H1 (cell line): Measurements from ENCODE around the gene ZBED1. TPM values are rescaled to one million over a fixed set of nuclear protein-coding genes. Genes with fewer than 3 reads are reported as not detected.

ENCODE experiments used
- CTCF ChIA-PET: fragments of 300-600 bp; sonication (Branson Sonifier 250); formaldehyde crosslinking; loops from one replicate; lab custom pipeline; 2021; ENCODE audit not compliant: partially characterized antibody; lab: Charles Lee
- POLR2A ChIA-PET: fragments of 300-600 bp; sonication (Branson Sonifier 250); formaldehyde crosslinking; loops from one replicate; lab custom pipeline; 2021; ENCODE audit warnings: inconsistent platforms; ENCODE audit not compliant: partially characterized antibody; lab: Charles Lee
- DNase-seq, 2 experiments: peaks; one replicate each; pipeline versions ENCODE4 v3.0.0 to v3.0.0-alpha.2; 2010 to 2022; ENCODE audit warnings: low spot score in 2 of 2, low read depth in 1 of 2, mixed read lengths in 1 of 2
- FAIRE-seq: peaks from 2 replicates; lab custom pipeline; 2011; peaks lifted over from hg19 to GRCh38; lab: Jason Lieb, UNC
- H2AFZ ChIP-seq: 2 replicates; pipeline ENCODE4 v1.8.1; 2012; ENCODE audit warnings: low read length, inconsistent platforms
- H2AK5ac ChIP-seq: 2 replicates; pipeline ENCODE4 v1.6.1; 2013; ENCODE audit warnings: low read depth, low read length
- H2BK120ac ChIP-seq: replicated peaks from 2 replicates; pipeline ENCODE3; 2013; ENCODE audit warnings: low read depth, low read length, inconsistent platforms
- H2BK12ac ChIP-seq: 2 replicates; pipeline ENCODE4 v1.6.1; 2013; ENCODE audit warnings: low read depth, low read length
- H2BK15ac ChIP-seq: 2 replicates; pipeline ENCODE4 v1.6.1; 2013; ENCODE audit warnings: low read length
- H2BK20ac ChIP-seq: 2 replicates; pipeline ENCODE4 v1.6.1; 2013; ENCODE audit warnings: low read length
- H2BK5ac ChIP-seq: 2 replicates; pipeline ENCODE4 v1.6.1; 2013; ENCODE audit warnings: low read depth, low read length
- H3K14ac ChIP-seq: 2 replicates; pipeline ENCODE4 v1.6.1; 2013; ENCODE audit warnings: inconsistent platforms; ENCODE audit not compliant: insufficient read length
- H3K18ac ChIP-seq: 2 replicates; pipeline ENCODE4 v1.6.1; 2013; ENCODE audit warnings: low read length; ENCODE audit errors: extremely low read depth
- H3K23ac ChIP-seq: 2 replicates; pipeline ENCODE4 v1.6.1; 2013; ENCODE audit warnings: inconsistent platforms; ENCODE audit not compliant: insufficient read length
- H3K23me2 ChIP-seq: 2 replicates; pipeline ENCODE4 v1.6.1; 2013; ENCODE audit warnings: low read depth, low read length
- H3K27ac ChIP-seq: 2 replicates; pipeline ENCODE4 v1.6.1; 2011; ENCODE audit warnings: low read depth, low read length, inconsistent platforms
- H3K27me3 ChIP-seq, 4 experiments: replicated peaks in 1 of 4; 1 replicate in 1 of 4; 2 replicates in 3 of 4; pipeline versions ENCODE4 v1.6.1 to v1.8.1; 2011 to 2013; ENCODE audit warnings: low read length in 3 of 4, mild to moderate bottlenecking in 3 of 4, inconsistent platforms in 2 of 4, mixed read lengths in 2 of 4, moderate library complexity in 1 of 4; ENCODE audit not compliant: control insufficient read depth in 3 of 4, insufficient read depth in 3 of 4; ENCODE audit errors: extremely low read depth in 1 of 4
- H3K36me3 ChIP-seq, 4 experiments: 2 replicates each; pipeline versions ENCODE4 v1.6.1 to v1.8.1; 2011 to 2013; ENCODE audit warnings: mild to moderate bottlenecking in 4 of 4, low read length in 3 of 4, moderate library complexity in 2 of 4, control low read depth in 1 of 4, inconsistent platforms in 1 of 4; ENCODE audit not compliant: insufficient read depth in 4 of 4, control insufficient read depth in 2 of 4
- H3K4ac ChIP-seq: replicated peaks from 2 replicates; pipeline ENCODE3; 2013; ENCODE audit warnings: low read length, low read depth, mixed read lengths, inconsistent platforms; ENCODE audit not compliant: insufficient read length
- H3K4me1 ChIP-seq, 4 experiments: replicated peaks in 1 of 4; 1 replicate in 1 of 4; 2 replicates in 3 of 4; pipeline versions ENCODE4 v1.6.1 to v1.8.1; 2011 to 2013; ENCODE audit warnings: low read length in 3 of 4, inconsistent platforms in 2 of 4, mixed read lengths in 1 of 4; ENCODE audit not compliant: insufficient read depth in 4 of 4, control insufficient read depth in 3 of 4
- H3K4me2 ChIP-seq, 2 experiments: 2 replicates each; pipeline versions ENCODE4 v1.6.1 to v1.8.1; 2011 to 2013; ENCODE audit warnings: low read depth in 2 of 2, low read length in 2 of 2, control low read depth in 1 of 2, inconsistent platforms in 1 of 2, mild to moderate bottlenecking in 1 of 2; ENCODE audit not compliant: insufficient read depth in 1 of 2
- H3K4me3 ChIP-seq, 4 experiments: fragments of 200-600, 300-600 bp in 1 of 4; sonication (generic), shearing (Covaris generic), sonication (Bioruptor Twin) in 1 of 4; 2 replicates each; pipeline versions ENCODE4 v1.5.1 to v1.8.1; 2011 to 2016; ENCODE audit warnings: low read length in 4 of 4, low read depth in 3 of 4, control low read depth in 2 of 4, inconsistent platforms in 2 of 4, mild to moderate bottlenecking in 2 of 4, mixed read lengths in 1 of 4, moderate library complexity in 1 of 4; ENCODE audit not compliant: insufficient read depth in 2 of 4; ENCODE audit errors: extremely low read depth in 1 of 4
- H3K56ac ChIP-seq: replicated peaks from 2 replicates; pipeline ENCODE3; 2013; ENCODE audit warnings: low read depth, mild to moderate bottlenecking, mixed read lengths, low read length, inconsistent platforms; ENCODE audit not compliant: insufficient read length
- H3K79me1 ChIP-seq: 2 replicates; pipeline ENCODE4 v1.6.1; 2013; ENCODE audit warnings: low read depth, low read length, control low read depth
- H3K79me2 ChIP-seq, 2 experiments: 2 replicates each; pipeline versions ENCODE4 v1.6.1 to v1.8.1; 2012 to 2013; ENCODE audit warnings: low read length in 2 of 2, mild to moderate bottlenecking in 2 of 2, inconsistent platforms in 1 of 2; ENCODE audit not compliant: insufficient read depth in 2 of 2, control insufficient read depth in 1 of 2
- H3K9ac ChIP-seq, 4 experiments: replicated peaks in 1 of 4; 1 replicate in 1 of 4; 2 replicates in 3 of 4; pipeline versions ENCODE4 v1.6.1 to v1.8.1; 2011 to 2013; ENCODE audit warnings: low read depth in 3 of 4, low read length in 3 of 4, control low read depth in 2 of 4, mild to moderate bottlenecking in 2 of 4, moderate library complexity in 2 of 4, inconsistent platforms in 1 of 4; ENCODE audit errors: extremely low read depth in 1 of 4
- H3K9me3 ChIP-seq, 2 experiments: 2 replicates each; pipeline versions ENCODE4 v1.6.1 to v1.8.1; 2012 to 2013; ENCODE audit warnings: mild to moderate bottlenecking in 2 of 2, moderate library complexity in 2 of 2, control low read depth in 1 of 2, inconsistent platforms in 1 of 2, low read depth in 1 of 2, low read length in 1 of 2, mixed read lengths in 1 of 2; ENCODE audit not compliant: insufficient read depth in 2 of 2
- H4K20me1 ChIP-seq, 2 experiments: replicated peaks in 1 of 2; 2 replicates each; pipeline versions ENCODE3 to v1.8.1; 2011 to 2013; ENCODE audit warnings: inconsistent platforms in 2 of 2, low read length in 2 of 2, mild to moderate bottlenecking in 1 of 2; ENCODE audit not compliant: insufficient read depth in 2 of 2, control insufficient read depth in 1 of 2
- H4K5ac ChIP-seq: 2 replicates; pipeline ENCODE4 v1.6.1; 2013; ENCODE audit warnings: low read length, low read depth, mixed read lengths, inconsistent platforms; ENCODE audit not compliant: insufficient read length
- H4K8ac ChIP-seq: 2 replicates; pipeline ENCODE4 v1.8.0; 2013; ENCODE audit warnings: mild to moderate bottlenecking, moderate library complexity, low read length, inconsistent platforms; ENCODE audit not compliant: insufficient read depth; ENCODE audit errors: extremely low read depth
- H4K91ac ChIP-seq: replicated peaks from 2 replicates; pipeline ENCODE3; 2013; ENCODE audit warnings: low read length, mixed read lengths, inconsistent platforms; ENCODE audit not compliant: insufficient read length
- BRCA1 ChIP-seq: IDR thresholded peaks from 2 replicates; pipeline ENCODE4 v1.6.1; 2012; ENCODE audit warnings: low read depth, low read length, improper control_type of control experiment
- CHD1 ChIP-seq: IDR thresholded peaks from 2 replicates; pipeline ENCODE4 v1.6.1; 2012; ENCODE audit warnings: low read depth, low read length, improper control_type of control experiment
- CHD2 ChIP-seq: IDR thresholded peaks from 2 replicates; pipeline ENCODE4 v1.6.1; 2012; ENCODE audit warnings: low read length, improper control_type of control experiment
- CREB1 ChIP-seq: IDR thresholded peaks from 2 replicates; pipeline ENCODE4 v1.6.1; 2012; ENCODE audit warnings: inconsistent platforms
- EGR1 ChIP-seq: IDR thresholded peaks from 2 replicates; pipeline ENCODE4 v1.6.1; 2011; ENCODE audit warnings: low read depth, low read length, borderline replicate concordance
- FOSL1 ChIP-seq: IDR thresholded peaks from 2 replicates; pipeline ENCODE4 v1.6.1; 2011; ENCODE audit warnings: mild to moderate bottlenecking, low read depth, low read length, moderate library complexity; ENCODE audit not compliant: insufficient read depth
- GTF2F1 ChIP-seq: IDR thresholded peaks from 2 replicates; pipeline ENCODE4 v1.6.1; 2012; ENCODE audit warnings: low read depth, low read length, improper control_type of control experiment, borderline replicate concordance
- HDAC2 ChIP-seq, 2 experiments: fragments of 300-600 bp in 1 of 2; sonication (generic) in 1 of 2; IDR thresholded peaks; 2 replicates each; pipeline ENCODE4 v1.6.1; 2011 to 2012; ENCODE audit warnings: low read depth in 2 of 2, low read length in 2 of 2, mild to moderate bottlenecking in 2 of 2, moderate library complexity in 2 of 2, borderline replicate concordance in 1 of 2, inconsistent platforms in 1 of 2
- SIN3A ChIP-seq, 2 experiments: IDR thresholded peaks in 1 of 2; conservative IDR thresholded peaks in 1 of 2; 2 replicates each; pipeline ENCODE4 v1.6.1; 2011 to 2012; ENCODE audit warnings: low read length in 2 of 2, improper control_type of control experiment in 1 of 2, low read depth in 1 of 2, mild to moderate bottlenecking in 1 of 2
- SIRT6 ChIP-seq: IDR thresholded peaks from one replicate; pipeline ENCODE4 v1.7.1; 2012; ENCODE audit warnings: low read length, inconsistent platforms
- SP2 ChIP-seq: IDR thresholded peaks from 2 replicates; pipeline ENCODE4 v1.6.1; 2012; ENCODE audit warnings: mild to moderate bottlenecking, low read length, inconsistent platforms
- SUZ12 ChIP-seq: fragments of 200-600 bp; sonication (generic); IDR thresholded peaks from 2 replicates; pipeline ENCODE4 v1.6.1; 2012; ENCODE audit warnings: mild to moderate bottlenecking, inconsistent platforms, low read length, moderate library complexity, mixed read lengths
- WGBS, 2 experiments: shearing (Covaris generic) in 1 of 2; methylation state at CpG; one replicate each; pipeline versions ENCODE4 v1.1.6 to v1.1.7; 2013 to 2015; ENCODE audit warnings: low lambda C conversion rate in 2 of 2, mixed read lengths in 2 of 2, inconsistent platforms in 1 of 2, low coverage in 1 of 2, missing lambda C conversion rate in 1 of 2; ENCODE audit not compliant: insufficient replicate concordance in 2 of 2, insufficient coverage in 1 of 2, insufficient read length in 1 of 2; ENCODE audit errors: extremely low coverage in 1 of 2, missing lambda C conversion rate in 1 of 2; 5-methylcytosine and 5-hydroxymethylcytosine counted together
- polyA plus RNA-seq, 7 experiments: library from polyadenylated mRNA; depleted of rRNA in 3 of 7; stranded (reverse) in 5 of 7; unstranded in 2 of 7; fragments of >200 nt in 5 of 7; fragments of 200-250 nt in 2 of 7; gene quantifications; 1 replicate in 5 of 7; 2 replicates in 1 of 7; 4 replicates in 1 of 7; pipeline versions ENCODE4 v1.2.1 to v1.2.3, GENCODE V29; 2011 to 2013; ENCODE audit warnings: missing spikeins in 2 of 7, mixed read lengths in 2 of 7
- total RNA-seq: library from RNA; stranded (reverse); fragmentation: NEBNext Ultra II Directional; extraction: Animal tissue kit (Norgen Biotek cat#: 25700); gene quantifications from 2 replicates; pipeline ENCODE4 v1.2.1, GENCODE V29; 2021

Gene ZBED1
- total and polyA plus RNA-seq, 2 of the 8 experiments (the other 6 are each of a cell fraction or from before 2014, with no cell fraction given), result 28.5 to 45.8 TPM

DNA sequence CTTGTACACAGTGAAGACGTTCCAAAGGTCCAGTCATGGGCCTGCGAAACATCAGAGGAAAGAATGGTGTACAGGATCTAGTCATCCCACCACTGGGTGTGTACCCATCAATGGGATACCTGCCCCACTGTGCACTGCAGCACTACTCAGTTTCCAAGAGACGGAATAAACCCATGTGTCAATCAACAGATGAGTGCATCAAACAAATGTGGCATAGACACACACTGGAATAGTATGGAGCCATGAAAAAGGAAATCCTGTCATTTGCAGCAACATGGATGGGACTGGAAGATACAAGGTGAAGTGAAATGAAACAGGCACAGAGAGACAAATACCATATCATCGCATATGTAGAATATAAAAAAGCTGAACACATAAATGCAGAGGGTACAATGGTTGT lies 48.0 kb downstream of the ZBED1 start:
- ChIA-PET CTCF (no interaction called here), POLR2A (no interaction called here)
- H3K79me2 ChIP-seq, result peaks cover 4 to 80% of the 10 kb centered on the region in 2 experiments; a peak in 3 of 4 replicates
- H2BK5ac ChIP-seq, result peak overlapping the region; percentile 21; the same call in 1 of the 2 replicates
- peak overlapping the region; percentile 67; the same call in 1 of the 2 replicates for H2BK20ac ChIP-seq
- H3K27ac ChIP-seq, result no peak overlapping the region
- FAIRE-seq (no peak), DNase-seq (no peak)
- no peak overlapping the region for H4K5ac ChIP-seq
- peaks cover 0 to 11% (median 5%) of the 10 kb centered on the region in 4 experiments; a peak in 4 of 7 replicates for H3K4me1 ChIP-seq
- H2BK120ac ChIP-seq, result no peak overlapping the region
- no peak overlapping the region for H3K23ac ChIP-seq
- H2AK5ac ChIP-seq, result peak overlapping the region; percentile 94
- H2BK12ac ChIP-seq, result peak overlapping the region; percentile 64
- no peaks in the 10 kb centered on the region for H3K23me2 ChIP-seq
- H3K18ac ChIP-seq, result 0 out of 2 replicates have a peak overlapping the region, but pooled peaks have one; percentile 44
- WGBS, 2 experiments, result 86% methylated on average over 4 of the region's 4 CpGs; no CpG with 5 or more reads in 1 of the 2 experiments
- no peak overlapping the region for H3K4me3 ChIP-seq
- H4K20me1 ChIP-seq, result peaks cover 0 to 5% of the 10 kb centered on the region in 2 experiments
- H2AFZ ChIP-seq, result no peak overlapping the region
- no peak overlapping the region for H4K91ac ChIP-seq
- H3K9me3 ChIP-seq, result peaks cover 0 to under 1% of the 10 kb centered on the region in 2 experiments; a peak in 1 of 4 replicates
- H3K36me3 ChIP-seq, result no peaks in the 10 kb centered on the region; a peak in 2 of 8 replicates
- no peak overlapping the region for H3K14ac ChIP-seq
- H3K27me3 ChIP-seq, result no peaks in the 10 kb centered on the region
- H2BK15ac ChIP-seq, result peak overlapping the region; percentile 50; the same call in 1 of the 2 replicates
- no peak overlapping the region for H3K56ac ChIP-seq
- no peak for TF ChIP-seq BRCA1
- TF ChIP-seq SUZ12, result no peak
- TF ChIP-seq CHD2, result no peak
- TF ChIP-seq SP2, result no peak
- TF ChIP-seq GTF2F1, result no peak
- TF ChIP-seq SIN3A (conservative IDR thresholded peaks at IDR 0.05 in 1 of 2, IDR thresholded peaks at IDR 0.05 in 1 of 2; ENCODE audit: low read depth in 1 of 2, low read length in 2 of 2), result no peak
- TF ChIP-seq CHD1, result no peak
- TF ChIP-seq SIRT6, result no peak
- TF ChIP-seq FOSL1, result no peak
- TF ChIP-seq HDAC2 (IDR thresholded peaks at IDR 0.05; ENCODE audit: borderline replicate concordance in 1 of 2, low read depth in 2 of 2, low read length in 2 of 2), result no peak
- no peak for TF ChIP-seq EGR1
- no peak for TF ChIP-seq CREB1
- no peak overlapping the region for H4K8ac ChIP-seq
- no peak overlapping the region for H3K4me2 ChIP-seq
- H3K79me1 ChIP-seq, result peaks cover 13% of the 10 kb centered on the region
- H3K9ac ChIP-seq, result no peak overlapping the region
- H3K4ac ChIP-seq, result no peak overlapping the region
